ENCODE results near the gene KIF5A.
A peak's percentile ranks its signal among the peaks of the same experiment; 100 is the strongest.
"Not testable (repeated sequence)": the region's sequence is repeated elsewhere in the genome, so short reads cannot be mapped to it uniquely, and the experiment has no call there.

The KIF5A gene

GRCh38 chr12:57609781-57610553 lies 60.1 kb downstream of the KIF5A start:
- no peak for DNase-seq

GRCh38 chr12:57610554-57611107 lies 60.8 kb downstream of the KIF5A start:
- DNase-seq, result peak; percentile 67

GRCh38 chr12:57611108-57611826 lies 61.4 kb downstream of the KIF5A start, which contains the start of gene ARHGEF25:
Gene ARHGEF25 (plus strand): TSS chr12:57611435. CDS start chr12:57611895, 460 bp downstream.
- DNase-seq, result peak; percentile 89

GRCh38 chr12:57611827-57612710 lies 62.2 kb downstream of the KIF5A start:
- peak; percentile 61 for DNase-seq

GRCh38 chr12:57612711-57613426 lies 63.0 kb downstream of the KIF5A start:
- no peak for DNase-seq

GRCh38 chr12:57613427-57614109 lies 63.7 kb downstream of the KIF5A start:
- no peak for DNase-seq

GRCh38 chr12:57614178-57614947 lies 64.5 kb downstream of the KIF5A start:
- DNase-seq, result peak; percentile 10

GRCh38 chr12:57614948-57615500 lies 65.2 kb downstream of the KIF5A start:
- no peak for DNase-seq

- no peak for DNase-seq
Observed at GRCh38 chr12:57615637-57616036, 65.8 kb downstream of the KIF5A start.

- peak; percentile 40 for DNase-seq
Observed at GRCh38 chr12:57616383-57617101, 66.7 kb downstream of the KIF5A start.

GRCh38 chr12:57617942-57618341 lies 68.1 kb downstream of the KIF5A start:
- no peak for DNase-seq

GRCh38 chr12:57618431-57618830 lies 68.6 kb downstream of the KIF5A start:
- DNase-seq, result not testable (repeated sequence)

- no peak for DNase-seq
Observed at GRCh38 chr12:57618966-57619433, 69.2 kb downstream of the KIF5A start.

- DNase-seq, result no peak
Observed at GRCh38 chr12:57619434-57620244, 69.8 kb downstream of the KIF5A start.

GRCh38 chr12:57620245-57620935 lies 70.5 kb downstream of the KIF5A start:
- DNase-seq, result no peak

- peak; percentile 55 for DNase-seq
Observed at GRCh38 chr12:57620936-57621496, 71.2 kb downstream of the KIF5A start.

GRCh38 chr12:57621497-57622292 lies 71.9 kb downstream of the KIF5A start:
- peak; percentile 77 for DNase-seq

Measured in NCI-H69 (cell line).